Measurements from ENCODE around the gene DMAC1. TPM values are rescaled to one million over a fixed set of nuclear protein-coding genes. Genes with fewer than 3 reads are reported as not detected.
A peak's percentile ranks its signal among the peaks of the same experiment; 100 is the strongest.

The DMAC1 gene
- total RNA-seq, result 10 to 100 TPM; 17.2 to 21.4 (median 19.4) TPM
- 10 to 100 TPM; 18.7 to 20.6 (median 20.4) TPM for polyA plus RNA-seq

- Histone ChIP-seq H3K4me1 (peaks cover 0 to 12% (median 7%) of the 10 kb centered on the region in 4 donors), H3K27me3 (no peaks in the 10 kb centered on the region), H3K9me3 (no peaks in the 10 kb centered on the region), H3K36me3 (peaks cover 0 to 33% (median 2%) of the 10 kb centered on the region in 4 donors), H3K4me3 (peak within 1 kb of the TSS; percentile 69 to 97 (median 82)), H3K27ac (peak within 1 kb of the TSS; percentile 83 to 89 (median 88))
- intact Hi-C loops (cut with DNase I), result no loop called here
- WGBS, 2 donors, result 0 to 1% methylated on average over 46 of the region's 46 CpGs
- TF ChIP-seq POLR2AphosphoS5 (IDR thresholded peaks at IDR 0.05) (peak; percentile 22 to 73 (median 56)), POLR2A (IDR thresholded peaks at IDR 0.05) (no peak)
- peak; percentile 80 for DNase-seq
Observed at GRCh38 chr9:7799234-7799943, at the start of gene DMAC1. DMAC1 (minus strand) TSS chr9:7799778; CDS start chr9:7799734, 44 bp downstream.

- Histone ChIP-seq H3K36me3 (no peaks in the 10 kb centered on the region), H3K27ac (no peak overlapping the region), H3K4me1 (no peaks in the 10 kb centered on the region), H3K9me3 (no peaks in the 10 kb centered on the region), H3K4me3 (no peak overlapping the region), H3K27me3 (no peaks in the 10 kb centered on the region)
- WGBS, 2 donors, result 72 to 91% methylated on average over 1 of the region's 1 CpG
- DNase-seq, result no peak
- intact Hi-C loops (cut with DNase I), result no loop called here
- TF ChIP-seq EP300 (IDR thresholded peaks at IDR 0.05) (no peak), POLR2A (IDR thresholded peaks at IDR 0.05) (no peak), CTCF (IDR thresholded peaks at IDR 0.05) (no peak), POLR2AphosphoS5 (IDR thresholded peaks at IDR 0.05) (no peak)
Observed at GRCh38 chr9:7849362-7849761, 49.8 kb upstream of the DMAC1 start.

GRCh38 chr9:7848498-7848897, 48.9 kb upstream of the DMAC1 start:
- Histone ChIP-seq H3K27ac (no peak overlapping the region), H3K9me3 (no peaks in the 10 kb centered on the region), H3K36me3 (no peaks in the 10 kb centered on the region), H3K27me3 (no peaks in the 10 kb centered on the region), H3K4me1 (no peaks in the 10 kb centered on the region), H3K4me3 (no peak overlapping the region)
- intact Hi-C loops (cut with DNase I), result no loop called here
- DNase-seq, result no peak
- TF ChIP-seq CTCF (IDR thresholded peaks at IDR 0.05), result no peak
- TF ChIP-seq POLR2AphosphoS5 (IDR thresholded peaks at IDR 0.05), result no peak
- no peak for TF ChIP-seq POLR2A (IDR thresholded peaks at IDR 0.05)
- TF ChIP-seq EP300 (IDR thresholded peaks at IDR 0.05), result no peak
- 96% methylated on average over 4 of the region's 4 CpGs for WGBS, 2 donors

GRCh38 chr9:7844242-7844641, 44.7 kb upstream of the DMAC1 start:
- no peak for DNase-seq
- Histone ChIP-seq H3K4me3 (no peak overlapping the region), H3K36me3 (no peaks in the 10 kb centered on the region), H3K4me1 (no peaks in the 10 kb centered on the region), H3K9me3 (no peaks in the 10 kb centered on the region), H3K27ac (no peak overlapping the region), H3K27me3 (no peaks in the 10 kb centered on the region)
- TF ChIP-seq CTCF (IDR thresholded peaks at IDR 0.05), result peak in 1 of 4 experiments; percentile 9
- no peak for TF ChIP-seq POLR2A (IDR thresholded peaks at IDR 0.05)
- 58 to 59% methylated on average over 3 of the region's 3 CpGs for WGBS, 2 donors
- intact Hi-C loops (cut with DNase I), result no loop called here

GRCh38 chr9:7841831-7842230, 42.3 kb upstream of the DMAC1 start:
- Histone ChIP-seq H3K9me3 (no peaks in the 10 kb centered on the region), H3K27ac (no peak overlapping the region), H3K27me3 (no peaks in the 10 kb centered on the region), H3K4me1 (no peaks in the 10 kb centered on the region), H3K4me3 (no peak overlapping the region), H3K36me3 (no peaks in the 10 kb centered on the region)
- no peak for DNase-seq
- intact Hi-C loops (cut with DNase I), result no loop called here
- 80 to 90% methylated on average over 1 of the region's 1 CpG for WGBS, 2 donors
- TF ChIP-seq POLR2AphosphoS5 (IDR thresholded peaks at IDR 0.05) (no peak), POLR2A (IDR thresholded peaks at IDR 0.05) (no peak), CTCF (IDR thresholded peaks at IDR 0.05) (no peak)

Measured in sigmoid colon (tissue), 7 donors.